ENCODE measurements around the gene NLRX1. TPM values are rescaled to one million over a fixed set of nuclear protein-coding genes. Genes with fewer than 3 reads are reported as not detected.

Gene NLRX1
- total RNA-seq, 1 experiment from 2014 or later, result 21.4 TPM

GRCh38 chr11:119168471-119169281 is at the start of gene NLRX1 (continued):
- TF ChIP-seq TCF7L2 (IDR thresholded peaks at IDR 0.05; ENCODE audit: borderline replicate concordance, extremely low read depth, insufficient read depth, insufficient read length), result no peak
- no peak; the same call in 1 of the 2 replicates for TF ChIP-seq JUND (IDR thresholded peaks at IDR 0.05)
- TF ChIP-seq REST (IDR thresholded peaks at IDR 0.05; ENCODE audit: low read depth), result no peak
- TF ChIP-seq YY1 (IDR thresholded peaks at IDR 0.05; ENCODE audit: extremely low read depth, insufficient replicate concordance, low read depth, low read length), result peak; percentile 88
- TF ChIP-seq EGR1 (IDR thresholded peaks at IDR 0.05; ENCODE audit: low read depth), result 0 out of 2 replicates have a peak, but pooled peaks have one; percentile 6
- TF ChIP-seq RAD21 (IDR thresholded peaks at IDR 0.05; ENCODE audit: low read depth), result peak; percentile 60

GRCh38 chr11:119118946-119119345 is 49.6 kb upstream of the NLRX1 start:
- Histone ChIP-seq H3K4me2 (ENCODE audit: low read length) (no peak overlapping the region), H3K9ac (ENCODE audit: low read length) (no peak overlapping the region), H3K27ac (ENCODE audit: low read depth, low read length) (no peak overlapping the region), H3K4me3 (replicated peaks in 1 of 2; ENCODE audit: low read depth in 1 of 2, low read length in 2 of 2) (no peak overlapping the region), H3K36me3 (ENCODE audit: control insufficient read depth in 1 of 2, insufficient read depth in 2 of 2, low read length in 2 of 2) (peaks cover 9 to 11% of the 10 kb centered on the region in 2 experiments; a peak in 2 of 4 replicates), H3K27me3 (ENCODE audit: insufficient read depth, low read length) (no peaks in the 10 kb centered on the region), H4K20me1 (ENCODE audit: insufficient read depth) (no peaks in the 10 kb centered on the region), H3K9me3 (ENCODE audit: control insufficient read depth in 1 of 2, insufficient read depth in 1 of 2, low read depth in 1 of 2, low read length in 2 of 2) (no peaks in the 10 kb centered on the region), H3K79me2 (ENCODE audit: insufficient read depth, low read length) (peaks cover 24% of the 10 kb centered on the region), H2AFZ (ENCODE audit: low read depth, low read length, poor library complexity, severe bottlenecking) (no peak overlapping the region), H3K9me2 (ENCODE audit: insufficient read depth) (no peaks in the 10 kb centered on the region), H3K4me1 (ENCODE audit: control insufficient read depth in 1 of 2, insufficient read depth in 2 of 2, low read length in 2 of 2) (peaks cover 9 to 18% of the 10 kb centered on the region in 2 experiments)
- intact Hi-C loops (cut with micrococcal nuclease), result no loop called here
- DNase-seq (ENCODE audit: low read depth, low spot score) (no peak), ATAC-seq (no peak)
- CTCF ChIA-PET, result no interaction called here
- TF ChIP-seq SP1 (IDR thresholded peaks at IDR 0.05; ENCODE audit: low read depth) (no peak), ELF1 (IDR thresholded peaks at IDR 0.05; ENCODE audit: borderline replicate concordance, low read depth) (no peak), SRF (IDR thresholded peaks at IDR 0.05; ENCODE audit: low read depth) (no peak), YY1 (IDR thresholded peaks at IDR 0.05; ENCODE audit: extremely low read depth, insufficient replicate concordance, low read depth, low read length) (no peak)
- POLR2A ChIA-PET, result interaction anchor here (1.1 kb wide), 1 partner anchor 23 kb away, joined by 3 read pairs; no protein-coding TSS in a partner anchor
- no TSS peak for BruUV-seq (replicated peaks)
- RAD21 ChIA-PET (ENCODE audit: low non-redundant PET in 1 of 2, low total read pairs in 2 of 2, uncharacterized antibody in 2 of 2, unreplicated experiment in 2 of 2), result no interaction called here

Measured in HCT116 (cell line).